NCI-H2171 treated with DMSO at 0.1 percent for 48 hours (cell line): ENCODE measurements around the gene CPB1.
"Not testable (repeated sequence)": the region's sequence is repeated elsewhere in the genome, so short reads cannot be mapped to it uniquely, and the experiment has no call there.

Experiments used
- DNase-seq: peaks from one replicate; lab custom pipeline; 2025; lab: John Stamatoyannopoulos, UW

CPB1 gene

GRCh38 chr3:148827585-148827984 lies at the start of gene CPB1:
CPB1 (plus strand) TSS chr3:148827811; CDS start chr3:148827824, 13 bp downstream.
- no peak for DNase-seq

DNA sequence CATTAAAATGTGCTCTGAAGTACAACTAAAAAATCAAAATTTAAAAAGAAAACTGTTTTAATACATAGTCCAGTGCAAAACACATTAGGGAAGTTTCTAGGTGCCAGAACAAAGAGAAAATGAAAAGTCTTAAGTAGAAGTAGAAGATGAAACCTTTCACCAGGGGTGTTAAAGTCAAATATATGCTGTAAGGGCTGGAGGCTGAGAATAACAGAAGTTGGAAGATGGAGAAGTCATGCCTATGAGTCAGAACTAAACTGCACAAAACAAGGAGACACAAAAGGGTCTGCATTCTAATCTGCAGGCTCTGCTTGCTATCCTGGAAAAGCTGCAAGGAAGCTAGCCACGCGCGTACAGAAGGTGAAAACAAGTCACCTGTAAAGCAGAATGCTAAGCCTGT lies 48.7 kb upstream of the CPB1 start:
- no peak for DNase-seq

DNA sequence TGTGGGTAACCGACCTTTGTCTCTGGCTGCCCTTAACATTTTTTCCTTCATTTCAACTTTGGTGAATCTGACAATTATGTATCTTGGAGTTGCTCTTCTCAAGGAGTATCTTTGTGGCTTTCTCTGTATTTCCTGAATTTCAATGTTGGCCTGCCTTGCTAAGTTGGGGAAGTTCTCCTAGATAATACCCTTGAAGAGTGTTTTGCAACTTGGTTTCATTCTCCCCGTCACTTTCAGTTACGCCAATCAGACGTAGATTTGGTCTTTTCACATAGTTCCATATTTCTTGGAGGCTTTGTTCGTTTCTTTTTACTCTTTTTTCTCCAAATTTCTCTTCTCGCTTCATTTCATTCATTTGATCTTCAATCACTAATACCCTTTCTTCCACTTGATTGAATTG lies 42.6 kb upstream of the CPB1 start:
- not testable (repeated sequence) for DNase-seq

- DNase-seq: not testable (repeated sequence)
Measured at GRCh38 chr3:148786159-148786558, 41.5 kb upstream of the CPB1 start.

DNA sequence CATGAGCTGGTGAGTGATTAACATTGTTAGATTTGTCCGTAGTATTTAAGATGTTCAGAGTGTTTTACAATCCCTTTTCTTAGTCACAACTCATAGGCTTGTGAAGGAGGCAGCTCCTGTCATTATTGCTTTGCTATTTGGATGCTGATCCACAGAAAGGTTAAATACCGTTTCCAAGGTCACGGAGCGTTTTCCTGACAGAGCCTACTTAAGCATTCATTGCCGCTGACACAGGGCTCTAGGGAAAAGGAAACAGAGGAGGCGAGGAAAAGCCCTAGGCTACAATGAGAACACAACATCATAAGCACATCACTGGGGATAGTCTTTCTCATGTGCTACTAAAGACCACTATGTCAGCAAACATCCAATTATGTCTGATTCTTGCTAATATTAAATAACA lies 38.5 kb upstream of the CPB1 start:
- no peak for DNase-seq

GRCh38 chr3:148789906-148790305 lies 37.7 kb upstream of the CPB1 start:
- no peak for DNase-seq

GRCh38 chr3:148790370-148790769 lies 37.2 kb upstream of the CPB1 start:
- no peak for DNase-seq

GRCh38 chr3:148790851-148791735 lies 36.5 kb upstream of the CPB1 start:
- DNase-seq: no peak

DNA sequence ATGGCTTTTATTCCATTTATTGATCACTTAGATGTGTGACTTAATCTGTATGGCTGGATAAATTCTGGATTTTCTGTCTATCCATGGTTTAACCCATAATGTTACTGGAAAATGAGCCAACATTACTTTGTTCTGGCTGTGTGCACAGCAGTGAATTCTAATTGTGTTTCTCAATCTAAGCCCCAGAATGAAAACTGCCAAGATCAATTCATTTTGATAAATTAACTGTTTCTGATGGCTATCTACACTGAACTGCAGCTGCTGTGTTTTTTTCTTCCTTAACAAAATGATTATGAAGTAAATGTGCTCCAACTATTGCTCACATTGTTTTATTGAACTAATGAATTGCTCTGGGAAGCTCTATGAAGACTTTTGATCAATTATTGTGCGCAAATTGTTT lies 35.7 kb upstream of the CPB1 start:
- DNase-seq: no peak

DNA sequence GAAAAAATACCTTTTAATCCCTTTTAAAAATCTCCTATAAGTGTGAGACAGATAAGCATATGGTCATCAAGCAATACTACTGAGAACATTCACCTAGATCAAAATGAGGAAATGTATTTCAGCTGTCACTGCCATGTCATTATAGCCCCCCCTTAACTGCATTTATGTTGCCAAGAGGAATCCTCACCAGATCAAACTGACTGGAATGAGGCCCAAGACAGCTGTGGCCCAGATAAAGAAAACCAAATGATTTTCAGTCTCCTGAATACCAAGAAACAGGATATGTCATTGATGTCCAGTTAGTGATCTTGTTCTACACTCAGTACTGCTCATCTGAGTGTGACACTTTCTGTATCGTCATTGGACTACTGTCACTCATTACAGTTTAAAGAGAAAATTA lies 35.1 kb upstream of the CPB1 start:
- no peak for DNase-seq

GRCh38 chr3:148796799-148797198 lies 30.8 kb upstream of the CPB1 start:
- DNase-seq: no peak

DNA sequence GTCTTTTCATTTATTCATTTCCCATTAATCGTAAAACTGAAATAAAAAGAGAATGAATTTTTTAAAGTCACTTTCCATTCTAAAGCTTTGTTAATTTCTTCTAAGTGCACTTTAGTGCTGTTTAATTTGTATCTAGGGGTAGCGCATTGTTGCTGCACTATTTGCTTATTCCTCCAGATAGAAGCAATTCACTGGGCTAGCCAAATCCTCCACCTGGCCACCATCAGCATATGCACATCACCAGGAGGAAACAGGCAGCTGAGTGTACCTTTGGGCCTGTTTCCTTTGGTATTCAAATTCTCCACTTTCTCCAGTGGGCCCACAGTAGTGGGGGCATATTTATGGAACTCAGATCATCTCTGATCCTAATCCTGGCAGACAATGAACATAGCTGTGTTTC lies 29.8 kb upstream of the CPB1 start:
- DNase-seq: no peak

DNA sequence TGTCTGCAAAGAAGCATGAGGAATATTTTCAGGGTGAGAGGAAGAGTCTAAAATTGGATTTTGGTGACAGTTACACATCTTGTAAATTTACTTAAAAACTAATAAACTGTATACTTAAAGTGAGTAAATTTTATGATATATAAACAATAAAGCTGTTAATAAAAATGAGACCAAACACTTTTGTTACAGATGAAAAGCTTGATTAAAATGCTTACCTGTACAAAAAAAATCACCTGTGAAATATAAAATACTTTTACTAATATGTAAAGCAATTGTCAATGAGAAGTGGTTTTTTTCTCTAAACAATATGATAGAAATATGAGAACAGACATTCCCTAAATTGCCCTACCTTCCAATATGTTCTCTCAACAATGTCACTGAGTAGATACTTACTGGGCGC lies 27.2 kb upstream of the CPB1 start:
- DNase-seq: no peak

- no peak for DNase-seq
Measured at GRCh38 chr3:148809835-148810234, 17.8 kb upstream of the CPB1 start.

- no peak for DNase-seq
Measured at GRCh38 chr3:148815316-148816110, 12.1 kb upstream of the CPB1 start.

DNA sequence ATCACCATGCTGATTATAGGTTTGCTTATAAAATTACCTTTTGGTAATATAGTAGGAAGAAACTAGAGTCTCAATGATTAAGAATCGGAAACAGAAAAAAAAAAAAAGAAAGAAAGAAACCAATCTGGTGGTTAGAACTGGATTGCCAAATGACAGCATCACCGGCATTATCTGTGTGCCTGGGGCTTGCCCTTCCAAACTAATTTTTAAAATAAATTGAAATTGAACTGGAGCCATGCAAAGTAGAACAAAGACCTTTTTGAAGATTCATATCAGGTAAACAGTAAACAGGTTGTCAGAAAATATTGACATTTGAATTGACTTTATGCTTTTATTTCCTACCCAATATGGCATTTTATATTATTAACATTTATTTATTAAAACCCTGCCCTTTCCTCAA lies 11.2 kb upstream of the CPB1 start:
- DNase-seq: no peak

DNA sequence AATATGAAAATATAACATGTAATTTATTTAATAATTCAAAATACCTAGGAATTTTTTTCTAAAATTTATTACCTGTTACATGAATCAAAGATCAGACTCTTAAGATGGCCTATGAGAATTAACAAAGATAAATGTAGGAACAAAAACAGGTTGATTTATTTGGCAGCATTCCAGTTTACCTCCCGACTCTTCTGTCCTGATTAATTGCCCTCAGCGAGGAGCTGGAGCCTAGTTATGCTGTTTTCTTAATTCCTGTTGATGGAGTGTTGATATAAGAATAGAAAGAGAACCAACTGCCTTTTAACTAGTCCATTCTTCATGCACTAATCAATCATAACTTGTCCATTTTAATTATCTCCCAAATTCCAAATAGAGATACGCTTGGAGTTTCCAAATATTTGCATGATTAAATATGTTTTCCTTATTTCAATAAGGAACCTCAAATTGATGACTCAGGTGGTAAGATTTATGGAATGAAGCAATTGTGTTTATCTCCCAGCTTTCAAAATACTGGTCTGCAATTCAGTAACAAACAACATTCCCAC lies 10.6 kb upstream of the CPB1 start:
- no peak for DNase-seq

DNA sequence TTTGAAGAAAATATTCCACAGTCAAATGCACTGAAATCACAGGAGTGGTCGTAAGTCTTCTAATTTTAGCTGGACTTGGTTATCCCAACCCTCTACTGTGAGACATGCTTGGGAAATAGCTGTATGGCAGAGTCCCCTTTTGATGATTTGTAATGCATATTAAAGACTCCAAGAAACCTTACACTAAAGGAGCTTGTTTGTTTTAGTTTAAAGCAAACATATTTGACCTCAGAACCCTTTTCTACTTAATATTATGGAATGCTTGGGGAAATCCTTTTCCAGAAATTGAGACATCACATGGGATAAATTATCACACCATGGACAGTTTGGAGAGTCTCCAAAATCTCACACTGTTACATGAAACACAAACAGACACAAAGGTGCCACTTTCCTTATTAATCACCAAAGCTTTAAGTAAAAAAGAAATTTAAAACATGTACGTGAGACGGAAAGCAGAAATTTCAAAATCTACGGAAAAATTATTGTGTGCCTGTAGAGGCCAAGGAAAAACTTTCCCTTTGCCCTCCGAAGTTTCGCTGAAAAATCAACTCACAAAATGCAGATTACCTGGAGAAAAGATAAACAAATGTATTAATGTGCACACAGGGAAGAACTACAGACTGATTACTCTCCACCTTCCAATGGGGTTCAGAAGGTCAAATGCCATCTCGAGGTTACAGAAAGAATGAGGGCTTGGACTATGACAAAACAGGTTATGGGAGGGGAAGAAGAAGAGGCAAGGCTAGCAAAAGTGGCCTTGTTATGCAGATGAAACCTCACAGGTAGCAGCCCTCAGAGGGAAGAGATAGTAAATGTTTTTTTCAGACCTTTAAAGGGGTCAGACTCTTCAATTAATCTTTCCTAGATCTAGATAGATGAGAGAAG lies 7.0 kb upstream of the CPB1 start:
- no peak for DNase-seq

DNA sequence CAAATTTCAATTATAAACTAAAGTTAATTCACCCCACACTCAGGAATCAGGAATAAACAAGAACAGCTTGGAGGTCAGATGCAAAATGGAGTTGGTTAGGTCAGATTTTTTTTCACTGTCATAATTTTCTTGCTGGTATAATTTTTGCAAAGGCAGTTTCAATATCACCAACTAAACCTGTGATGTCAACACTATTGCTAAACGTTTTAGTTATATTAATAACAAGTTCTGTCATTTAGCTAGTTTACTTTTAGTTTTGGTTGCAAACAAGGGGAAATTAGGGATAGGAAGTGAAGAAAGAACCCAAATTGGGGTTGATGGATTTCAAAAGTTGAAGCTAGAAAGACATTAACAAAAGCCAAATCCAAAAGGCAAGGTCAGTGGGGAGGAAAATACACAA lies 4.6 kb upstream of the CPB1 start:
- DNase-seq: no peak

GRCh38 chr3:148825476-148825875 lies 2.1 kb upstream of the CPB1 start:
- no peak for DNase-seq

GRCh38 chr3:148828136-148828690 lies 602 bp downstream of the CPB1 start:
- DNase-seq: no peak

DNA sequence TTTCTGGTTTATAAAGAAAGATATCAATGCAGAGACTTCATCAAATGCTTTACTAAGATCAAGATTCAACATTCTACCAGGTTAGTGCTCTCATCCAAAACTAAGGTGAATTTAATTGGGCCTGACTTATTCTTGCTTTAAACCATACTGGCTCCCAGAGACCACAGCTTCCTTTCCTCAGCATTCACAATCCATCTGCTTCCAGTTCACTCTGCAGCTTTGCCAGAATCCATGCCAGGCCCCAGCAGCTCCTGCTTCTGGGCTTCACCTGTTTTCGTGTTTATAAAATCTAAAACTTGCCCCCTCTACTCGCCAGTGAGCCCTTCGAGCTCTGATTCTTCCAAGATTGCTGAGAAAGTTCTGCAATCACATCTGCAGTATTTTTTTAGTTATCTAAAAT lies 2.3 kb downstream of the CPB1 start:
- DNase-seq: no peak
